GM18499 (cell line): Measurements from ENCODE around the gene CDH13.

Source experiments
- ATAC-seq: cut with Tn5 transposase; IDR thresholded peaks from one replicate; pipeline ENCODE4 v1.9.1; 2021; ENCODE audit warnings: moderate number of reproducible peaks; ENCODE audit not compliant: insufficient read depth, unreplicated experiment

Gene CDH13

GRCh38 chr16:83185902-83186301 lies 559.1 kb downstream of the CDH13 start:
- no peak for ATAC-seq

- no peak for ATAC-seq
Observed at GRCh38 chr16:83187405-83187804, 560.6 kb downstream of the CDH13 start.

- no peak for ATAC-seq
Observed at GRCh38 chr16:83196796-83197195, 570.0 kb downstream of the CDH13 start.

- ATAC-seq, result no peak
Observed at GRCh38 chr16:83197450-83197849, 570.7 kb downstream of the CDH13 start.

GRCh38 chr16:83198977-83199376 lies 572.2 kb downstream of the CDH13 start:
- no peak for ATAC-seq

- no peak for ATAC-seq
Observed at GRCh38 chr16:83200005-83200779, 573.4 kb downstream of the CDH13 start.

GRCh38 chr16:83201748-83202147 lies 575.0 kb downstream of the CDH13 start:
- no peak for ATAC-seq

GRCh38 chr16:83205896-83206295 lies 579.1 kb downstream of the CDH13 start:
- no peak for ATAC-seq

GRCh38 chr16:83206426-83206825 lies 579.7 kb downstream of the CDH13 start:
- ATAC-seq, result no peak

GRCh38 chr16:83211711-83212110 lies 584.9 kb downstream of the CDH13 start:
- no peak for ATAC-seq

- no peak for ATAC-seq
Observed at GRCh38 chr16:83212301-83212841, 585.6 kb downstream of the CDH13 start.

GRCh38 chr16:83214671-83215070 lies 587.9 kb downstream of the CDH13 start:
- ATAC-seq, result no peak

- no peak for ATAC-seq
Observed at GRCh38 chr16:83215406-83216001, 588.7 kb downstream of the CDH13 start.

- ATAC-seq, result no peak
Observed at GRCh38 chr16:83219285-83219684, 592.5 kb downstream of the CDH13 start.

GRCh38 chr16:83220066-83220465 lies 593.3 kb downstream of the CDH13 start:
- no peak for ATAC-seq

GRCh38 chr16:83224642-83225041 lies 597.9 kb downstream of the CDH13 start:
- ATAC-seq, result no peak

GRCh38 chr16:83227336-83227735 lies 600.6 kb downstream of the CDH13 start:
- no peak for ATAC-seq

GRCh38 chr16:83231729-83232128 lies 605.0 kb downstream of the CDH13 start:
- ATAC-seq, result no peak

GRCh38 chr16:83233153-83233552 lies 606.4 kb downstream of the CDH13 start:
- no peak for ATAC-seq

GRCh38 chr16:83238949-83239691 lies 612.4 kb downstream of the CDH13 start:
- ATAC-seq, result no peak

GRCh38 chr16:83244057-83244456 lies 617.3 kb downstream of the CDH13 start:
- no peak for ATAC-seq
